Osteocyte (in vitro differentiated cells): ENCODE results near the gene ACTRT1. TPM values are rescaled to one million over a fixed set of nuclear protein-coding genes. Genes with fewer than 3 reads are reported as not detected.

ENCODE experiments used
- DNase-seq: peaks from one replicate; pipeline ENCODE4 v3.0.0; 2021; ENCODE audit warnings: mixed read lengths; ENCODE audit not compliant: unreplicated experiment; ENCODE audit errors: extremely low spot score
- H3K27ac Mint-ChIP-seq: one replicate; pipeline ENCODE4 v1.8.0; 2021; ENCODE audit warnings: mild to moderate bottlenecking, mixed read lengths; ENCODE audit not compliant: unreplicated experiment
- H3K27me3 Mint-ChIP-seq: one replicate; pipeline ENCODE4 v1.8.0; 2021; ENCODE audit warnings: mixed read lengths; ENCODE audit not compliant: unreplicated experiment
- H3K36me3 Mint-ChIP-seq: one replicate; pipeline ENCODE4 v1.8.0; 2021; ENCODE audit warnings: mixed read lengths; ENCODE audit not compliant: unreplicated experiment
- H3K4me1 Mint-ChIP-seq: one replicate; pipeline ENCODE4 v1.8.0; 2021; ENCODE audit warnings: mixed read lengths; ENCODE audit not compliant: unreplicated experiment
- H3K4me3 Mint-ChIP-seq: one replicate; pipeline ENCODE4 v1.8.0; 2021; ENCODE audit warnings: mild to moderate bottlenecking, moderate library complexity, mixed read lengths; ENCODE audit not compliant: unreplicated experiment
- H3K9me3 Mint-ChIP-seq: one replicate; pipeline ENCODE4 v1.8.0; 2021; ENCODE audit warnings: mixed read lengths; ENCODE audit not compliant: unreplicated experiment
- total RNA-seq: library from RNA; stranded (reverse); gene quantifications from 2 replicates; pipeline ENCODE4 v1.2.1, GENCODE V29; 2021
- TF ChIP-seq, protein P1 (sequence below): fragments of 200-600 bp; sonication (generic); IDR thresholded peaks from 2 replicates; pipeline ENCODE4 v1.5.0; 2021; ENCODE audit warnings: antibody characterized with exemption, mild to moderate bottlenecking, moderate library complexity

The ACTRT1 gene
- total RNA-seq, 1 donor from 2014 or later = not detected

DNA sequence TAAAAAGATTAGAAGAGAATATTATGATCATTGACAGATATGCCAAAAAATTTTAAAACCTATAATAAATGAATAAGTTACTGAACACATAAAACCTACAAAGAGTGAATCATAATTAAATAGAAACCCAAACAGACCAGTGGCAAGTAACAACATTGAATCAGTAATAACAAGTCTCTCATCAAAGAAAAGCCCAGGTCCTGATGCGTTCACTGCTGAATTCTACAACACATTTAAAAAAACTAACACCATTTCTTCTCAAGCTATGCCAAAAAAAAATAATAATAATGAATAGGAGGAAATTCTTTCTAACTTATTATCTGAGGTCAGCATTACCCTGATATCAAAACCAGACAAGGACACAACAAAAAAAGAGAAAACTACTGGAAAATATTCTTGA, 30.6 kb downstream of the ACTRT1 start:
- Mint-ChIP-seq H3K27me3 (no peaks in the 10 kb centered on the region), H3K4me3 (no peak overlapping the region), H3K9me3 (peaks cover 38% of the 10 kb centered on the region), H3K4me1 (no peaks in the 10 kb centered on the region), H3K36me3 (no peaks in the 10 kb centered on the region), H3K27ac (no peak overlapping the region)
- DNase-seq = no peak
- TF ChIP-seq, protein P1, sequence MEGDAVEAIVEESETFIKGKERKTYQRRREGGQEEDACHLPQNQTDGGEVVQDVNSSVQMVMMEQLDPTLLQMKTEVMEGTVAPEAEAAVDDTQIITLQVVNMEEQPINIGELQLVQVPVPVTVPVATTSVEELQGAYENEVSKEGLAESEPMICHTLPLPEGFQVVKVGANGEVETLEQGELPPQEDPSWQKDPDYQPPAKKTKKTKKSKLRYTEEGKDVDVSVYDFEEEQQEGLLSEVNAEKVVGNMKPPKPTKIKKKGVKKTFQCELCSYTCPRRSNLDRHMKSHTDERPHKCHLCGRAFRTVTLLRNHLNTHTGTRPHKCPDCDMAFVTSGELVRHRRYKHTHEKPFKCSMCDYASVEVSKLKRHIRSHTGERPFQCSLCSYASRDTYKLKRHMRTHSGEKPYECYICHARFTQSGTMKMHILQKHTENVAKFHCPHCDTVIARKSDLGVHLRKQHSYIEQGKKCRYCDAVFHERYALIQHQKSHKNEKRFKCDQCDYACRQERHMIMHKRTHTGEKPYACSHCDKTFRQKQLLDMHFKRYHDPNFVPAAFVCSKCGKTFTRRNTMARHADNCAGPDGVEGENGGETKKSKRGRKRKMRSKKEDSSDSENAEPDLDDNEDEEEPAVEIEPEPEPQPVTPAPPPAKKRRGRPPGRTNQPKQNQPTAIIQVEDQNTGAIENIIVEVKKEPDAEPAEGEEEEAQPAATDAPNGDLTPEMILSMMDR = no peak

DNA sequence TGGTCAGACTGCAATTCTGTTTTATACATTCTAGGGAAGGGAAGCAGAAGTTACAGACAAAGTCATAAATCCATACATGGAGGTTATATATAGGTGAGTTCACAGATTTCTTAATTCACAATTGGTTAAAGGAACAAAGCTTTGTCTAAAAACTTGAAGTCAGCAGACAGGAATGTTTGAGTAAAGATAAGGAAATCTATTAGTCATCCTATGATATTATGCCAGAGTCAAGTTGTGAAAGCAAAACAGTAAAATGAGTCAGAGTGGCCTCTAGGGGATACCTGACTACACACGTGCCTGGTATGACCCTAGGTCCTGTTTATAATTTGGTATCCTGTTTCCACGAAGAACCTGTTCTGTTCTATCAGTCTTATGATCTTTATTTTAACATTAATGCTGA, 31.5 kb downstream of the ACTRT1 start:
- H3K27ac Mint-ChIP-seq = no peak overlapping the region
- H3K27me3 Mint-ChIP-seq = no peaks in the 10 kb centered on the region
- H3K4me1 Mint-ChIP-seq = no peaks in the 10 kb centered on the region
- no peak overlapping the region for H3K4me3 Mint-ChIP-seq
- peaks cover 44% of the 10 kb centered on the region for H3K9me3 Mint-ChIP-seq
- no peaks in the 10 kb centered on the region for H3K36me3 Mint-ChIP-seq
- DNase-seq = no peak
- TF ChIP-seq, protein P1 = no peak

DNA sequence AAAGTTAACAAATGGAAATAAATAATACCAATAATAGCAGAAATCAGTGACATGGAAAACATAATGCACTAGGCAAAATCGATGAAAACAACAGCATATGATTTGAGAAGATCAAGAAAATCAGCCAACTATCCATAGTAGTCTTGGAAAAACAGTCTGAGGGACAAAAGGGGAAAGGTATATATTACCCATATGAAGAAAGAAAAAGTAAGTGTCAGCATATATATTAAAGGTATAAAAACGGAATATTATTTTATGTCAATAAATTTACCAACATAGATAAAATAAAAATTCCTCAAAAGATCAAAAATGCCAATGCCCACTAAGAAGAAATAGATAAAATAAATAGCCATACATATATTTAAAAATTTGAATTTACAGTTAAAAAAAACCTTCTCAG, 33.0 kb downstream of the ACTRT1 start:
- Mint-ChIP-seq H3K4me1 (no peaks in the 10 kb centered on the region), H3K9me3 (peaks cover 45% of the 10 kb centered on the region), H3K27me3 (no peaks in the 10 kb centered on the region), H3K4me3 (no peak overlapping the region), H3K27ac (no peak overlapping the region), H3K36me3 (no peaks in the 10 kb centered on the region)
- no peak for DNase-seq
- TF ChIP-seq, protein P1 = no peak

DNA sequence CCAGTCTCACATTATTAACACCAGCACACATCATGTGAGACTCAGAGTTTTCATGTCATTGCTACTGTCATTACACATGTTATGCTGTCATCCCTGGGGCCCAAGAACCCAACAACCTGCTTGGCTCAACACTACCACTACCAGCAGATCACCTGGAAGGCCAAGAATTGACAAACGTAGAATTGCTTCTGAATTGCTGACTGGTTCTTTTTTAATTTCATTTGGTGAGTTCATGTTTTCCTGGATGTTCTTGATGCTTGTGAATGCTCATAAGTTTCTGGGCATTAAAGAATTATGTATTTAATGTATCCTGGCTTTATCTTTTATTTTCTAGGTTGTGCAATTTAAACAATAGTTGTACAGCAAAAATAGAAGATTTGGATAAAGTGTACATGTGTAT, 40.2 kb downstream of the ACTRT1 start:
- Mint-ChIP-seq H3K4me3 (no peak overlapping the region), H3K27ac (no peak overlapping the region), H3K27me3 (no peaks in the 10 kb centered on the region), H3K36me3 (no peaks in the 10 kb centered on the region), H3K4me1 (no peaks in the 10 kb centered on the region), H3K9me3 (peaks cover 51% of the 10 kb centered on the region)
- DNase-seq = no peak
- TF ChIP-seq, protein P1 = no peak

DNA sequence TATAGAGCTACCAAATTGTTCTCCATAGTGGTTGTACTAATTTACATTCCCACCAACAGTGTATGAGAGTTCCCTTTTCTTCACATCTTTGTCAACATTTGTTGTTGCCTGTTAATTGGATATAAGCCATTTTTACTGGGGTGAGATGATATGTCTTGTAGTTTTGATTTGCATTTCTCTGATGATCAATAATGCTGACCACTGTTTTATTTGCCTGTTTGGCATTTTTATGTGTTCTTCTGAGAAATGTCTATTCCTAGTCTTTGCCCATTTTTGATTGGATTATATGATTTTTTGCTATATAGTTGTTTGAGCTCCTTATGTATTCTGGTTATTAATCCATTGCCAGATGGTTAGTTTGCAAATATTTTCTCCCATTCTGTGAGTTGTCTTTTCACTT, 44.3 kb downstream of the ACTRT1 start:
- H3K27me3 Mint-ChIP-seq = no peaks in the 10 kb centered on the region
- no peak overlapping the region for H3K27ac Mint-ChIP-seq
- H3K4me3 Mint-ChIP-seq = no peak overlapping the region
- no peaks in the 10 kb centered on the region for H3K36me3 Mint-ChIP-seq
- peaks cover 27% of the 10 kb centered on the region for H3K9me3 Mint-ChIP-seq
- H3K4me1 Mint-ChIP-seq = no peaks in the 10 kb centered on the region
- TF ChIP-seq, protein P1 = no peak
- DNase-seq = no peak
